PC-3 (cell line): ENCODE measurements around the gene CBX7.

Experiments
- CTCF ChIP-seq: fragments of 300-600 bp; sonication (generic); conservative IDR thresholded peaks from 2 replicates; pipeline ENCODE4 v1.5.1; 2017; ENCODE audit warnings: antibody characterized with exemption, low read depth, mild to moderate bottlenecking, low read length
- EZH2 ChIP-seq: fragments of 300-600 bp; sonication (generic); IDR thresholded peaks from one replicate; pipeline ENCODE4 v1.6.1; 2017; ENCODE audit warnings: antibody characterized with exemption, mild to moderate bottlenecking, low read length; ENCODE audit not compliant: unreplicated experiment

GRCh38 chr22:39090426-39091064, 61.9 kb downstream of the CBX7 start:
- TF ChIP-seq CTCF: no peak
- TF ChIP-seq EZH2: no peak
